Measurements from ENCODE around the gene SHMT1.

Gene SHMT1

DNA sequence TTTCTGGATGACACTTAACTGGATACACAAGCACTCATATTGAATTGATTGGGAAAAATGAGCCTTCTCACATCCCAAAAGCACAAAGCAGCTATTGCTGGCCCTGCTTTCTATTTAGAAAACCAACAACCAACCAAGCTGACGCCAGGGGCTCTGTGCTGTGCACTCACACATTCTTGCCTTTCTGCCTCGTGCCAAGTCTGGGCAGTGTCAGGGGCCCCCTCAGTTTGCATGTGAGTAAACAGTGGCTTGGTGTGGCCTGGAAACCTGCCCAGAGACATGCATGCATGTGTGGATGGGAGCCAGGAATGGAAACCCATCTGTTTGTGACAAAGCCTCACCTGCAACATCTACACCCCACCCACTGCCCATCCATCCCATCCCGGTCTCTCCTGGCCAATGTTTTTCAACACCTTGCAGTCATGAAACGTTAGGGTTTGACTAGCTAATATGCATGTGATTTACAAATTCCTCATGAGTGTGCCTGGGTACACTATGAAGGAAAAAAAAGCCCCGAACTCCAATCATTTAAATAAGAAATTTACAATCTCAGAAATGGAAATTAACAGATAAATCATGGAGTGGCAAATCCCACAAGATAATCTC, 82.5 kb downstream of the SHMT1 start:
- DNase-seq = no peak

DNA sequence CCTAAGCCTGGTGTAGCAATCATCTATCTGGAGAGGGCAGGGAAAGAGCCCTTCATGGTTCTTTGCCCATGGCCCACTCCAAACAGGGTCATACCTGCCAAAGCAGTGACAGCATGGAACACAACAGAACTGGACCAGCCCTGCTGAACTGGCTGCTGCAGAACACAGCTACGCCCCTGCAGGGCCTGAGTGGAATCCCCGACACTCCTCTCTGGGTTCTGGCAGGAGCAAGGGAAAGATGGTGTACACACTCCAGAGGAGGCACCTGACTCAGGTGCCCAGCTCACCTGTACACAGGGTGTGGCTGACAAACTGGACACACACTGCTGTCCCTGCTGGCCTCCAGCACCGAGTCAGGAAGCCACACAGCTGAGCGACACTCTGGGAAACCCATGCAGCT, 83.1 kb downstream of the SHMT1 start:
- DNase-seq = no peak

DNA sequence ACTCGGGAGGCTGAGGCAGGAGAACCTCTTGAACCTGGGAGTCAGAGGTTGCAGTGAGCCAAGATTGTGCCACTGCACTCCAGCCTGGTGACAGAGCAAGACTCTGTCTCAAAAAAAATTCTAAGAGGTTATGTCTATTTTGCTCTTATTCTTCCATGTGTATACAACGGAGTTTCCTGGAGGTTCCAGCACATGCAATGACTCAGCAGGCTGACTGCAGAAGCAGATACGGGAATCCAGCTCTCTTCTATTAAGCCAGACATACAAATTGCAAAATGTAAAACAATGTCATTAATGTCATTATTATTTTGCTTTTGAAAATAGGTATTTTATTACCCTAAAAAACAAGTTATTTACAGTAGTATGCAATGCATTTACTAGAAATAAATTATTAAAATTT, 84.5 kb downstream of the SHMT1 start:
- no peak for DNase-seq

All from activated T-cell treated with anti-CD3 and anti-CD28 coated beads, Interleukin-2, amount 50 U/mL, for 48 hours (primary cell).